PC-9 (cell line): ENCODE data around the gene MTA3. TPM values are rescaled to one million over a fixed set of nuclear protein-coding genes. Genes with fewer than 3 reads are reported as not detected.

Source experiments
- BruUV-seq: library from RNA; stranded (reverse); fragments of 400-500 nt; replicated peaks from 2 replicates; lab custom pipeline; 2021; lab: Mats Ljungman, UMichigan
- CTCF ChIA-PET: fragments of 300-600 bp; sonication (Branson Sonifier 250); formaldehyde crosslinking; loops from one replicate; lab custom pipeline; 2022; ENCODE audit warnings: antibody characterized with exemption; lab: Charles Lee
- POLR2A ChIA-PET: fragments of 300-600 bp; sonication (Branson Sonifier 250); formaldehyde crosslinking; loops from one replicate; lab custom pipeline; 2022; ENCODE audit warnings: antibody characterized with exemption; ENCODE audit not compliant: unreplicated experiment; lab: Charles Lee
- DNase-seq, 2 experiments: peaks; one replicate each; pipeline versions ENCODE4 v3.0.0 to v3.0.0-alpha.2; 2015 to 2022; ENCODE audit warnings: mixed read lengths in 1 of 2
- H2AFZ ChIP-seq: fragments of 200-600 bp; sonication (generic); 2 replicates; pipeline ENCODE4 v1.8.1; 2017; ENCODE audit warnings: antibody characterized with exemption
- H3F3A ChIP-seq: fragments of 200-600 bp; sonication (generic); 2 replicates; pipeline ENCODE4 v1.8.1; 2017; ENCODE audit warnings: antibody characterized with exemption, mild to moderate bottlenecking, low read depth; ENCODE audit not compliant: insufficient read depth
- H3K27ac ChIP-seq: fragments of 200-600 bp; sonication (generic); 2 replicates; pipeline ENCODE4 v1.6.1; 2016; ENCODE audit warnings: mixed run types
- H3K27me3 ChIP-seq: fragments of 200-600 bp; sonication (generic); 2 replicates; pipeline ENCODE4 v1.6.1; 2016; ENCODE audit warnings: low read depth, mixed run types; ENCODE audit not compliant: insufficient read depth
- H3K36me3 ChIP-seq: fragments of 200-600 bp; sonication (generic); 2 replicates; pipeline ENCODE4 v1.6.1; 2016; ENCODE audit warnings: low read depth, mixed run types
- H3K4me1 ChIP-seq: fragments of 200-600 bp; sonication (generic); replicated peaks from 2 replicates; pipeline ENCODE4 v1.6.1; 2016; ENCODE audit warnings: mixed run types; ENCODE audit not compliant: insufficient read depth
- H3K4me2 ChIP-seq: fragments of 200-600 bp; sonication (generic); 2 replicates; pipeline ENCODE4 v1.6.1; 2017; ENCODE audit warnings: mixed run types
- H3K4me3 ChIP-seq: fragments of 200-600 bp; sonication (generic); 2 replicates; pipeline ENCODE4 v1.6.1; 2016; ENCODE audit warnings: mixed run types
- H3K79me2 ChIP-seq: fragments of 200-600 bp; sonication (generic); 2 replicates; pipeline ENCODE4 v1.6.1; 2017; ENCODE audit warnings: low read depth, mixed run types
- H3K9me2 ChIP-seq: fragments of 200-600 bp; sonication (generic); 2 replicates; pipeline ENCODE4 v1.8.1; 2017; ENCODE audit warnings: mild to moderate bottlenecking; ENCODE audit not compliant: insufficient read depth
- H3K9me3 ChIP-seq: fragments of 200-600 bp; sonication (generic); 2 replicates; pipeline ENCODE4 v1.8.1; 2016; ENCODE audit warnings: low read depth; ENCODE audit not compliant: insufficient read depth
- H4K20me1 ChIP-seq: fragments of 200-600 bp; sonication (generic); 2 replicates; pipeline ENCODE4 v1.8.1; 2017; ENCODE audit not compliant: insufficient read depth
- CTCF ChIP-seq: fragments of 200-600 bp; sonication (generic); conservative IDR thresholded peaks from 2 replicates; pipeline ENCODE4 v1.6.1; 2017; ENCODE audit warnings: mixed run types, antibody characterized with exemption, mild to moderate bottlenecking, moderate library complexity
- EZH2 ChIP-seq: fragments of 200-600 bp; sonication (generic); IDR thresholded peaks from 2 replicates; pipeline ENCODE4 v1.8.0; 2017; ENCODE audit warnings: antibody characterized with exemption, low read depth
- intact Hi-C: fragments of 100-400 bp; cut with micrococcal nuclease; formaldehyde crosslinking; loops from one replicate; pipeline ENCODE4 v1.10.0; 2022; ENCODE audit not compliant: unreplicated experiment
- total RNA-seq: library from RNA; stranded (reverse); gene quantifications from 2 replicates; pipeline ENCODE4 v1.2.3, GENCODE V29; 2021

The MTA3 gene
- total RNA-seq, 1 experiment from 2014 or later: 89.8 TPM

DNA sequence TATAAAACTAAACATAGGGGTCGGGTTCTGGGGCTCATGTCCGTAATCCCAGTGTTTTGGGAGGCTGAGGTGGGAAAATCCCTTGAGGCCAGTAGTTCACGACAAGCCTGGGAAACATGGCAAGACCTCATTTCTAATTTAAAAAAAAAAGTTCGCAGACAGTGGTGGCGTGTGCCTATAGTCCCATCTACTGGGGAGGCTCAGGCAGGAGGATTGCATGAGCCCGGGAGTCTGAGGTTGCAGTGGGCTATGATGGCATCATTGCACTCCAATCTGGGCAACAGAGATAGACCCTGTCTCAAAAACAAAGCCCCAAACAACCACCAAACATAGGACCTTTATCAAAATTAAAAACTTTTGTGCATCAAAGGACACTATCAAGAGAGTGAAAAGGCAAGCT, 233.7 kb downstream of the MTA3 start:
- BruUV-seq: no TSS peak
- no peaks in the 10 kb centered on the region for H3K9me3 ChIP-seq
- H2AFZ ChIP-seq: no peak overlapping the region
- H3K4me2 ChIP-seq: no peak overlapping the region
- TF ChIP-seq EZH2 (no peak), CTCF (no peak)
- H3F3A ChIP-seq: no peaks in the 10 kb centered on the region
- DNase-seq: no peak
- H3K9me2 ChIP-seq: no peaks in the 10 kb centered on the region
- H3K79me2 ChIP-seq: no peaks in the 10 kb centered on the region
- no peaks in the 10 kb centered on the region for H3K27me3 ChIP-seq
- CTCF ChIA-PET: no interaction called here
- intact Hi-C loops: loop anchor here (10.0 kb wide), 2 partner anchors 707 to 947 kb away; no protein-coding TSS in a partner anchor
- no peaks in the 10 kb centered on the region for H4K20me1 ChIP-seq
- no peaks in the 10 kb centered on the region; the same call in 1 of the 2 replicates for H3K4me1 ChIP-seq
- H3K36me3 ChIP-seq: no peaks in the 10 kb centered on the region
- no peak overlapping the region for H3K4me3 ChIP-seq
- H3K27ac ChIP-seq: no peak overlapping the region
- POLR2A ChIA-PET: no interaction called here

GRCh38 chr2:42804338-42804737, 235.9 kb downstream of the MTA3 start:
- H4K20me1 ChIP-seq: no peaks in the 10 kb centered on the region
- intact Hi-C loops: loop anchor here (10.0 kb wide), 2 partner anchors 710 to 950 kb away; no protein-coding TSS in a partner anchor
- H3K27ac ChIP-seq: no peak overlapping the region
- DNase-seq: no peak
- no peaks in the 10 kb centered on the region for H3K27me3 ChIP-seq
- peaks cover 9% of the 10 kb centered on the region for H3F3A ChIP-seq
- no TSS peak for BruUV-seq
- no peaks in the 10 kb centered on the region for H3K9me2 ChIP-seq
- no peak overlapping the region for H2AFZ ChIP-seq
- CTCF ChIA-PET: no interaction called here
- POLR2A ChIA-PET: no interaction called here
- no peaks in the 10 kb centered on the region for H3K79me2 ChIP-seq
- H3K4me1 ChIP-seq: peaks cover 6% of the 10 kb centered on the region
- no peaks in the 10 kb centered on the region for H3K9me3 ChIP-seq
- H3K4me3 ChIP-seq: no peak overlapping the region
- H3K36me3 ChIP-seq: no peaks in the 10 kb centered on the region
- H3K4me2 ChIP-seq: no peak overlapping the region
- TF ChIP-seq CTCF (no peak), EZH2 (no peak)

- Histone ChIP-seq H3K36me3 (no peaks in the 10 kb centered on the region), H3K4me3 (no peak overlapping the region), H3K9me2 (no peaks in the 10 kb centered on the region), H3F3A (peaks cover 13% of the 10 kb centered on the region), H3K27ac (no peak overlapping the region), H2AFZ (no peak overlapping the region), H3K9me3 (no peaks in the 10 kb centered on the region), H3K4me2 (no peak overlapping the region), H3K4me1 (peaks cover 9% of the 10 kb centered on the region), H3K27me3 (no peaks in the 10 kb centered on the region), H3K79me2 (no peaks in the 10 kb centered on the region), H4K20me1 (no peaks in the 10 kb centered on the region)
- TF ChIP-seq EZH2 (no peak), CTCF (no peak)
- CTCF ChIA-PET: no interaction called here
- POLR2A ChIA-PET: interaction anchor here (0.6 kb wide), 1 partner anchor 10 kb away, joined by 5 read pairs; no protein-coding TSS in a partner anchor
- DNase-seq: no peak
- intact Hi-C loops: loop anchor here (10.0 kb wide), 2 partner anchors 710 to 950 kb away; no protein-coding TSS in a partner anchor
- BruUV-seq: no TSS peak
Observed at GRCh38 chr2:42804891-42805290, 236.5 kb downstream of the MTA3 start.

Other genes with a start within 250 kb of the MTA3 start
- 141 and 144 TPM in 2 replicates for gene COX7A2L, start 207.4 kb upstream of the MTA3 start, total RNA-seq
- 1.3 and 2.1 TPM in 2 replicates for gene KCNG3, start 74.7 kb upstream of the MTA3 start, total RNA-seq
- not detected in 2 replicates for gene OXER1, start 195.5 kb downstream of the MTA3 start, total RNA-seq
- gene HAAO, start 224.0 kb downstream of the MTA3 start, total RNA-seq: 0.73 TPM in 1 of 2 replicates, not detected in the other